NCI-H2171 treated with DMSO at 0.1 percent for 48 hours (cell line): ENCODE data around the gene SOX8.
A peak's percentile ranks its signal among the peaks of the same experiment; 100 is the strongest.
"Not testable (repeated sequence)": the region's sequence is repeated elsewhere in the genome, so short reads cannot be mapped to it uniquely, and the experiment has no call there.

Source experiments
- DNase-seq: peaks from one replicate; lab custom pipeline; 2025; lab: John Stamatoyannopoulos, UW

The SOX8 gene

DNA sequence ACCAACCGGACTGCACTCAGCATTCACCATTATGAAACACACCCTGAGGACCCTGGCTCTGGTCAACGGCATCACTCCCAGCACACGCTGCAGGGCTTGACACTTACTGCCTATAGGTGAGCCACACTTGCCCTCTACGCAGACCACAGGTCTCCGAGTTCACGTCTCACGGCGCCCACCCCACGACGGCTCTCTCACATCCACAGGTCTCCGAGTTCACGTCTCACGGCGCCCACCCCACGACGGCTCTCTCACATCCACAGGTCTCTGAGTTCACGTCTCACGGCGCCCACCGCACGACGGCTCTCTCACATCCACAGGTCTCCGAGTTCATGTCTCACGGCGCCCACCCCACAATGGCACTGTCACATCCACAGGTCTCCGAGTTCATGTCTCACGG is 25.8 kb upstream of the SOX8 start:
- DNase-seq, result not testable (repeated sequence)

DNA sequence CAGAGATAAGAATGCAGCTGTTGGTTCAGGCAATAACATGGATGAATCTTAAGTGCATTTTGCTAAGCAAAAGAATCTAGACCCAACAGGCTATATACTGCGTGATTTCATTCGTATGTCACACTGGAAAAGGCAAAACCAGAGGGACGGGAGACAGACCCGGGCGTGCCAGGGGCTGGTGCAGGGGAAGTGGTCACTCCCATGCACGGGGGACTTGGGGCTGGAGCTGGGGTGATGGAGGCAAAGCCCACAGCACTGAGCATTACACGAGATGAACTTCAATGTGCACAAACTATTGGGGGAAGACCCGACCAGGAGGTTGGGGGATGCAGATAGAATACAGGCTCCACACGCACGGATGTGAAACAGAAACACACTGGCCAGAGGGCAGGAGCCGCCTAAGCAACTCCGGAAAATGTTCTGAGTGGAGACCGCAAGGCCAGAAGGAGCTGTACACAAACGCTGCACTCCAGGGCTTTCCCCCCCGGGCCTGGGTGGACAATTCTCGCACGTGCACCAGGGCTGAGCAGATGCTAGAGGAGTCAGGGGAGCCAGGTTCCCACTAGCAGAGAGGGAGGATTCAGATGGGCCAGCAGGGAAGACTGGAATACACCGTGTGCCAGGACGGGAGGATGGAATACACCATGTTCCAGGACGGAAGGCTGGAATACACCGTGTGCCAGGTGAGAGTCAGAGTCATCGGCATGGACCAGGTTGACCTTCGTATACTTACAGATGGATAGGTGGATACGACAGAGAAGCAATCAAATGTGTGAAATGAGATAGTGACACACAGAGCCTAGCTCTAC is 22.1 kb upstream of the SOX8 start:
- no peak for DNase-seq

DNA sequence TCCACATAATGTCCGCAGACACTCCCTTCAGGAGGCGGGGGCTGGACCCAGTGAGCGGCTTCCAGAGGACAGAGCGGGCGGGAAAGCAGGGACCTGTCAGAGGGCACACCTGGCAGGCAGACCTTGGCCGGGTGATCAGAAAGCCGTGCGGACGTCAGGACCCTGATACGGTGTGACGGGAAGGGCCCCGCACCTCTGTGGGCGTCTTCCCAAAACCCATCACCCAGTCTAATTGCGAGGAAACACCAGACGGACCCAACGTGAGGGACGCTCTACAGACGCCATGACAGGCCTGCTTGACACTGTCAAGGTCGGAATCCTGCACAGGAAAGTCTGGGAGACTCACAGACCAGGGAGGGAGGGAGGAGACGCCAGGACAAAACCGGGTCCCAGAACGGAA is 19.2 kb upstream of the SOX8 start:
- DNase-seq, result no peak

DNA sequence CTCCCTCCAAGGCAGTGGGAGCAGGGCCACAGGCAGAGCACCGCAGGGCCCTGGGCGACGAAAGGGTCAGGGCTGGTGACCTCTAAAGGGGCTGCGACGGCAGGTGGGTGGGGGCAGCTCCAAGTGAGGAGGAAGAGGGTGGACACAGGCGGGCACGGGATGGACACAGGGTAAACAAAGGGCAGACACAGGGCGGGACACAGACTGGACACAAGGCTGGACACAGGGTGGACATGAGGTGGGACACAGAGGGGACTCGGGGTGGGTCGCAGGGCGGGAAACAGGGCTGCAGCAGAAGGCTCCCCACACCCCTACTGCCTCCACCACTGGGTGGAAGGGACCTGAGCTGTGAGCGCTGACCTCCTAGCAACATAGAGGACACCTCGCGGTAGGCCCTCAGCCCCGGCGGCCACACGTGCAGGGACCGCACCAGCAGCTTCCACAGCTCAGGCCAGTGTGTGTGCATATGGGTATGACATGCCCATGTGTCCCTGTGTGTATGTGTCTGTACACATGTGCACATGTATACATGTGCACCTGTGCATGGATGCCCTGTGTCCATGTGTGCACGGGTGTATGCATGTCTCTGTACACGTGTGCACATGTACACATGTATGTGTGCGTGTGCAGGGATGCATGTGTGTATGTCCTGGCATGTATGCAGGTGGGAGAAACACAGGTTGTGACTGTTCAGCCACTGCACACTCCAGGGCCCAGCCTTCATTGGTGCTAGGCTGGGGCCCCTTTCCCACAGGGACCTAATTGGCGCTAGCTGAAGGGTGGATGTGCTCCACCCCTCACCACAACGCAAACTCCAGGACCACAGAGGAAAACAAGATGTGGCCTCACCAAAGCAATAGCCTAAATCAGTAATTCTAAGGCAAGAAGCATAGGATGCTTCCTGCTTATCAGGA is 18.4 kb upstream of the SOX8 start:
- DNase-seq, result no peak

DNA sequence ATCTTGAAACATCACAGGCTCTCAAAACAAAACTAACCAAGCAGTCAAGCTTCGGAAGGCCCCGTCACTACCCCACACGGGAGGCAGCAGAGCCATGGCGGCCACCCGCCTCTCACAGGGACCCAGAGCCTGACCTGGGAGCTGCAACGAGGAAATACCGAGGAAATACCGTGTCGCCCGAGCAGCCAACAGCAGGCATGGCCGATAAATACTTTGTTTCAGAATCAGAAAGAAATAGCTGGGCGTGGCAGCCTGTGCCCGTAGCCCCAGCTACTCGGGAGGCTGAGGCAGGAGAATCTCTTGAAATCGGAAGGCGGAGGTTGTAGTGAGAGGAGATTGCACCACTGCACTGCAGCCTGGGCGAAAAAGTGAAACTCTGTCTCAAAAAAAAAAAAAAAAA is 17.7 kb upstream of the SOX8 start:
- DNase-seq, result no peak

DNA sequence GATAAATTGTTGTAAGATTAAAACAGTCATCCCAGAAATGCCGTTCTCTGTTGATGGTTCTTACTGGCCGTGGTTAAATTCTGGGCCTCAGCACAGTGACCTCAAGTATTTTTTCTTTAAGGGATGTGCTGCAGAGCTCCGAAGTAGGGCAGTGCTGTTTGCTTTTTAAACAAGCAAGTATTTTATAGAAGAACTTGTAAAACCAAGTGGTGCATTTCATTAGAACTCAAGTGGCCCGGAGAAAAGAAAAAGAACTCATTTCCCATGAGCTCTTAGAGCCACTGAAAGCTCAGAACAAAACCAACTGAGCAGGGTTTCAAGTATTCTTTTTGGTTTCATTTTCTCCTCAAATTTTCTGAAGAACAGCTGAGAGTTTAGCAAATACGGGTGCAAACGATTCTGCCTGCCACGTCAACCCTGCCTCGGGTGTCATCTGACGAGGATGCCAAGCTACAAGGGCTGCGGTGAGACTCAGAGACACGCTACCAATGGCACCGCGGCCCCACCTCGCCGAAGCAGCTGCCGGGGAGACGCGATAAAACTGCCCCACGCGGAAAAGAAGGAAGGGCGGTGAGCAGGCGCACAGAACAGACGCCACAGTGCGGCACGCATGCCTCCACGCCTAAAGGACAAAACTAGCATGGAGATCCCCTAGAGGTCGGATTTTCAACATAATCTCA is 17.1 kb upstream of the SOX8 start:
- DNase-seq, result no peak

DNA sequence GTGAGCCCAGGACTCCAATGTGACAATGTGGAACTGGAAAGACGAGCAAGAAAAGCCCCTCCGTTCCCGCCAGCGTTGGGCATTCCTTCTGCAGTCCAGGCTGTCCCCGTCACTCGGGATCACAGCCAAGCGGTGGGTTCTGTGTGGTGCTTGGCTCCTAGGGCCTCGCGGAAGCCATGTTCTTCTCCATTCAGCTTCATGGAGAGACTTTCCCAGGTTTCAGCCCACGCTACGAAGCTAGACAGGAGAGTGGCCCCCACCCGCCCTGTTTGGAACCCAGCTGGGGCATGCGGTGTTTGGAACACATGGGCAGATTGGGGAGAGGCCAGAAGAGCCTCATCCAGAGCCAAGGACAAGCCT is 16.6 kb upstream of the SOX8 start:
- no peak for DNase-seq

DNA sequence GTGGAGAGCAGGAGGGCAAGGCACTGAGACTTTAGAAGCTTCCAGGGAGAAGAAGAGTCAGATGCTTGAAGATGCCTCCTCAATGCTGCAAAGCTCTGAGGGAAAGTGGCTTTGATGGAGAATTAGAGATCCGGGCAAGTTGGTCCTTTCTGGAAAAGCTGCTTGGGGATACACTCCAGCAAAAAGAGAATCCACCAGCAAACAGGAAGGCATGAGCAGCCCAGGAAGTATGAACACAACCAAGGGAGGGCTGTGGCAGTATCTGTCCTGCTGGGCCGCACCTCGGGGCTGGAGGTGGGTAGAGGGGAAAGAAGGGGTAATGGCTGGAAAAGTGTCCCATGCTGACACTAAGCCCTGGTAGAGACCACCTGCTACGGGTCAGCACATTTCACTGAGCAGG is 16.1 kb upstream of the SOX8 start:
- no peak for DNase-seq

DNA sequence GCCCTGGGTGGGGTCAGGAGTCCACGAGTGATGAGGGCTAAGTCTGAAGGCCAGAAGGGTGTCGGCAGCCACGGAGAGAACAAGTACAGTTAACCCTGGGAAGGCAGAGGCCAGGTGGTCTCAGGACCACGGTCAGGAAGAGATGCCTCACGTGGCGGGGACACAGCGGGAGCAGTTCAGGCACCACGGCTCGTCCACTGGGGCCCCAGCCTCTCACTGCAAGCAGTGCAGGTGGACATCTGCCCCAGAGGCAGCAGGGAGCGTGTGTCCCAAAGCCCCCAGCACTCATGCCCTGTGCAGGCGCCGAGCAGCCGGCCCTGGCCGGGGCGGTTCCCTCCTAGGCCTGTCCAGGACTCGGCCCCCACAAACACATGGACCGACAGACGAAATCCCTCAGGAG is 15.5 kb upstream of the SOX8 start:
- DNase-seq, result no peak

DNA sequence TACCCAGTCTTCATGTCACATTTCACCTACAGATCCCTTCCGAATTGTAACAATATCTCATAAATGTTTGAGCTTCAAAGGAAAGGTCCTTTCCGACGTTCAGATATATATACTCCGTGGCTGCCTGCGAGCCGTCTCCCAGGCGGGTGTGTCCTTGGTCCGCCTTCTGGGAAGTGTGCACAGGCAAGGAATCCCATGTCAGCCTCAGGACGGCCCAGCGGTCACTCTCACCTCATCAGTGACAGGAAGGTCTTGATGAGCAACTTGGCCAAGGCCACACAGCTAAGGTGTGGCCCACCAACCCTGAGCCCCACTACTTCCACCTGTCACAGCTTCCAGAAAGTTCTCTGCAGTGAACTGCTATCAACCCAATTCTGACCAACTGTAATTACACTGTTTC is 15.1 kb upstream of the SOX8 start:
- no peak for DNase-seq

DNA sequence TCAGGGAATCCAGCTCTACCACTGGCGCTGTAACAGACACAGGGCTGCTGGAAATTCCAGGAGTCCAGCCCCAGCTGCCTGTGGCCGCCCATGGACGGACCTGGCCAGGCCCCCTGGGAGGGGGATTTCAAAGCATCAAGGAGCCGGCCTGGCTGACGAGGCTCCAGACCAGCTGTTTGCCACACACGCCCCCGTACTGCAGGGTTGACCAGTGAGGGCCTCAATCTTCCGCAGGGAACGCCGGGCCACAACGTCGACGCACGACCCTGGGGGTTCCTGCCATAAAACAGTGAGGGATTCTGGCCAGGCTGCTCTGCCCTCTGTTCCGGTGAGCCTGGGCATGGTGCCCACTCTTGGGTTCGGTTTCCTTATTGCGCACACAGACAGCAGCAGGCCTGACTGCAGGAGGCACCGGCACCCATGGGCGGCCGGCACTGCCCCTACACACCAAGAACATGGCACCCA is 14.5 kb upstream of the SOX8 start:
- no peak for DNase-seq

DNA sequence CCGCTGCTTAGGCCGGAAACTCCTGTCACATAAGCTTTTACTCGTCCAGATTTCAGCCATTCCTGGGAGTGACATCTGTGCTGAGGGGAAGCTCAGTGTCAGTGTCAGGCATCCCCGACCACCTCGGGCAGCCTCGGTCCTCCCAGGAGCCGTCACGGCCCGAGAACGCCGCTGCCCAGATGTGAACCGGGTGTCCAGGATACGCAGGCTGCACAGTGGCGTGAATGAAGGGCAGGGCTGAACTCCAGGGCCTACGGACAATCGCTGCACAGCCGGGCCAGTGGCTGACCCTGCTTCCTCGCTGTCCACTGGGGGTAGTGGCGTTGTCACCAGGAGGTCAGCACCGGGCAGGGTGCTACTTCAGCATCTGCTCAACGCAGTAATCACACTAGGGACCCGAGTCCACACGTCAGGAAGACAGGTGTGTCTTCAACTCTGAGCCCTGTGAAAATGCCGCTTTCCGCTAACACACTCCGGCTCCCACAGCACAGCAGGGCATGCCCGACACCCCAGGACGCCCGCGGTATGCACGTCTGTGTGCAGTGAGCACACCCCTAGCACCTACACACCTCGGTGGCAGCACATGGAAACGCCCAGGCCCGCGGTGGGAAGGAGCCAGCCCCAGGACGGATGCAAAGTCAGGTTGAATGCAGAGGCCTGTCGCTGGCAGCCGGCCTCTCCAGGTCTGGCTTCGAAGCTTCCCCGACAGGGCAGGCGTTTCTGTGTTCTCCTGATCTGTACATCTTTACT is 13.8 kb upstream of the SOX8 start:
- no peak for DNase-seq

DNA sequence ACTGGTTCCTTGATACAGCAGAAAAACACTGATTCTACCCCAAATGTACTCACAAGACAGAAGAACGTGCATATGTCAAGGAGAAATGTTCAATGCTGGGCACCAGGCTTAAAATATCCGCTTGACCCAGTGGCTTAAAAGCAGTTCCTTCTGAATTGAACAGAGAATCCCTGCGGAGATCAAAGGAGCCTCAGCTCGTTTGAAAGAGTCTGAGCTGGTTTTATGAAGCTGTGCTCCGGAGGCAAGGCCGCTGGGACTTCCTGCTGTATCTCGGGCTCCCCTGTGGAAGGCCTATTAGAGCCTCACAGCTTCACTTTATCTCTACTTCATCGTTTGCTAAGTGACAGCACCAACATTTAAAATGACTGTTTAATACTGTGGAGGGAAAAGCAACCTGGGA is 12.9 kb upstream of the SOX8 start:
- DNase-seq, result no peak

DNA sequence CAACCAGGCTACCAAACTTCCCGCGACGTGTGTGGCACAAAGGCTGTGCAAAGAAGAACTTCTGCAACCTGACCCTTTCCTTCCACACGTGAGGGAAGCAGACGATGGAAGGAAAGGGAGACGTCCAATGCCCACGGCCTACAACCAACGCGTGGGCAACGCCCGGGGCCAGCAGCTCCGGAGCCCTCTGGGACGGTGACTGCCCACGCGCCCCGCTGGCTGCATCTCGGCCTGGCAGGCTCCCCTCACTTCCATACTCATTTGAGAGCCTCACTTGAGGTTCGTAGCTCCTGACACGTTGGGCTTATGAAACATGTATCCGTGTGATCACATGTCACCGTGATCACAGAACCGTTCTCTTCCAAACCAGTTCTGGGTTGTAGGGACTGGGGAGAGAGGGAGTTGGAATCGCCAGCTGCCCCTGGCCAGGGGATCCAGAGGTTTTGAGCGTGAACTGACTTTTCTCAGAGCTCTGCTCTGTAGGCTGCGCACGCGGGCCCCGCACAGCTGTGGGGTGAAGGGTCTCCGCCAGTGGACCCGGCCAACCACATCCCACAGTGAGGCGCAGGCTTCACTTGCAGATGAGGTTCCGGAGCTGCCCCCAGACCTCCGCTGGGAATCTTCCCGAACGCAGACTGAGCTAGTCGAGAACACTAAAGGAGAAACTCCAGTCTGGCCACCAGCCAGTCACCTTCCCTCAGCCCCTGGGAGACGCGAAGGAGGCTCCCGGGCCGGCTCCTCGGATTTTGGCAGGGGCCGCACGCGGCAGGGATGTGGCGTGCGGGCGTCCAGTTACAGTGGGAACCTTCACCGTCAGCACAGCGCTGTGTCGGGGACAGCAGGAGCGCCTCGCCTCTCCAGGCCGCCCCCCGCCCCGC is 11.8 kb upstream of the SOX8 start:
- no peak for DNase-seq

DNA sequence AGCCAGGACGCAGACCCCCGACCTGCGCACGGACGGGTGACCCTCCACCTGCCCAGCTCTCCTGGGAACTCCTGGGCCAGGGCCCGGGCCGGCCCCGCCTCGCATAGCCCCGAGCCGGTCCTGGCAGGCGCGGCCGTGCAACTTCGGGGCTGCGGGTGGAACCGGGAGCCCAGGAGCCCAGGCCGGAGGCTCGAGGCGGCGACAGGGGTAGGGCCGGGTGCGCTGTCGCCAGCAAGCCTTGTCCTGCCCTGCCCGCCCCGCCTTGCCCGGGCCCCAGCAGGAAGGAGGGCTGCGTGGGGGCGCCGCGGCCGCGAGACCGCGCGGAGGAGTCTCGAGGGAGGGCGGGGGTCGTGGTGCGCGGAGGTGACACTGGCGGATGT is 11.2 kb upstream of the SOX8 start:
- DNase-seq, result no peak

DNA sequence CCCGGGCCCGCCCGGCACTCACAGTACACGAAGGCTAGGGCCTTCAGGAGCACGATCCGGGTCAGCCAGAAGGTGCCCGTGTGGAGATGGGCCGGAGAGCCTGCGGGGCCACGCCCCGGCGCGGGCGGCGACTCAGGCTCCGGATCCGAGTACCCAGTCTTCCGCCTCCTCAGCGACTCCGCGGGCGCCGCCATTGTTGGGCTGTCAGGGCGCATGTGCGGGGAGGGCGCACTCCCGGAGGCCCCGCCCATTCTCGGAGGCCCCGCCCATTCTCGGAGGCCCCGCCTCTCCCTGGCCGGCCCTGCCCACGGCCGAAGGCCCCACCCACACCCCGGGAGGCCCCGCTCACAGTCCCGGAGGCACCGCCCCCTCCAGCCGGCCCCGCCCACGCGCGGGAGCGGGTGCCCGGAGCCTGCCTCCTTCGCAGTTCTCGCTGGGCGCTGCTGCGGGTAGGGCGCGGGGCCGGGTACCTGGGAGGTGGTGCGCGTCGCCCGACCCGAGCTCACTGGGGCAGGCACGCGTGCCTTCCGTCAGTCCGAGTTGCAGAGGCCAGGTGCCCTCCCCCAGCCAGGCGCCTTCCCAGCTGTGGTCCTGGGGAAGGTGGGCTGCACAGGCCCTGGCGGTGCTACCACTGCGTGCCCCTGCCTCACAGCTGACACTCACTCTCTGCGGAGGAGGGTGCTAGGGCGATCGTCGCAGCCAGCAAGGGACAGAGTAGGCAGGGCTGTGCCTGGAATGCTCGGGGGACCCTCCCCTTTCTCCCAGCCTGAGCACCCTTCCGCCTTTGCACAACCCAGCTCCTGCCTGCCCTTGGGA is 10.6 kb upstream of the SOX8 start, which contains the start of gene LMF1:
Gene LMF1, minus strand, starts transcription at position 219 of the 816 bp plus-strand sequence. Its CDS starts 4 bp downstream, at position 215.
- DNase-seq, result peak; percentile 83

DNA sequence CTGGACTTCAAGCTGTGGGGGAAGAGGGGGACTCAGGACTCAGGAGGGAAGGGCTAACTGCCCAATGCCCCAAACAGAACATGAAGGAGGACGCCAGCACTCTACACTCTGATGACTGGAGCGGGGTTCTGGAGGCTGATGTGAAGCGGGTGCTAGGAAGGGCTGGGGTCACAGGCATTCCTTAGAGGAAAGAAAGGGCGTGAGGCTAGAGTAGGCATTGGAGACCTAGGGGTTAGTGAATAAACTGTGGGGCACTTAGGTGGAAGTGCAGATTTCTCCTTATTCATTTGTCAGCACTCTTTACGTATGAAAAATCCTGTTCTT is 10.0 kb upstream of the SOX8 start:
- DNase-seq, result no peak

DNA sequence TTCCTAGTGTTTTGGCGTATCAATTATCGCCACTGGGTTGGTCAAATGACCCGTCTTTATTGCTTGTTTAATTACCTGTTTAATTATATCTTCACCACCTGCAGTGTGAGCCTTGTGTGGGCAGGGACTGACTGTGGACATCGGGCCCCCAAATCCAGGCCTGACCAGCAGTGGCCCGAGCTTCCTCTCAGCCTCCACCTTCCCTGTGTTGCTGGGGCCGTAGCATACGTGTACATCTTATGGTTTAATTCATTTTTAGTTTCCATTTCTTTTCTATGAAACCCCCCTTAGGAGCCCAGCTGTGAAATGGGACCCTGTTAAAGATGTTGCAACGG is 9.6 kb upstream of the SOX8 start:
- DNase-seq, result no peak

DNA sequence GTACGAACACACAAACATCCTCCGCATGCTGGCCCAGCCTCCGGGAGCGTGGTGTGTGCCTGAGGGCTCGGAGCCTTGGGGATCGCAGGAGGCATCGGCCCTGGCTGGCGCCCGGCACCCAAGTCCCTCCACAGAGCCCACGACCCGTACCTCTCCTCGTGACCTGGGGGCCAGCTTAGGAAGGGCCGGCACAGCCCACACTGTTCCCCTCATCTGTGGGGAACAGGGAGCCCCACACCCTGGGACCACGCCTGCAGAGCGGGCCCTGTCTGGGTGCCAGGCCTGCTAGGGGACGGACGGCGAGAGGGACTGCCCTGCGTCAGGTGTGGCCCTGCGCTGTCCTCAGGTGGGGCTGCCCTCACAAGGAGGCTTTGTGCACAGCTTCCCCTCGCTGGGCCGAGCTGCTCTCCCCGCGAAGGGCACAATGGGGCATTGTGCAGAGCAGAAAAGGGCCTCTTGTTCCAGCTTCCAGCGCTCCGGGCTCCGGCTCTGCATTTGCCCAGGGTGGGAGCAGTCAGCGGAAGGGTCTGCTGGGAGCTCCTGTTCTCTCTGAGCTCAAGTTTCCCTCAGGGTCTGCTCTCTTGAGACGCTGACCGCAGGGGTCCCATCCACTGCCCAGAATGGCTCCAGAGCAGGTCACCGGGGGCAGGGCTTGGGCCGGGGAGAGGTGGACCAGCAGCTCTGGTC is 9.1 kb upstream of the SOX8 start:
- DNase-seq, result no peak

DNA sequence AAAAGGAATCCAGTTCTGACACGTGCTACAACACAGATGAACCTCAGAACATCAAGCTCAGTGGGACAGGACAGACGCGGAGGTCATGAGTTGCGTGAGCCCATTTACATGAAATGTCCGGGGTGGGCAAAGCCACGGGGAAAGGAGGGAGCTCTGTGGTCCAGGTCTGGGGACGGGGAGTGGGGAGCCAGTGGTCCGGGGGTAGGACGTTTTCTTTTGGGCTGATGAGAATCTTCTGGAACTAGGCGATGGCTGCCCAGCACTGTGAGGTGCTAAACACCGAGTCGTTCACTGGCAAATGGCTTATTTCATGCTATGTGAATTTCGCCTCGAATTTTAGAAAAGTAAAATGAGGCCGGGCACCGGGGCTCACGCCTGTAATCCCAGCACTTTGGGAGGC is 8.2 kb upstream of the SOX8 start:
- DNase-seq, result no peak
